Measurements from ENCODE around the gene HELQ. TPM values are rescaled to one million over a fixed set of nuclear protein-coding genes. Genes with fewer than 3 reads are reported as not detected.
"Not testable (repeated sequence)": the region's sequence is repeated elsewhere in the genome, so short reads cannot be mapped to it uniquely, and the experiment has no call there.

The HELQ gene
- polyA plus RNA-seq (ENCODE audit: insufficient read depth in 1 of 5, insufficient read length in 5 of 5, low replicate concordance in 1 of 5): 10 to 100 TPM; 20.1 to 24.6 (median 23.2) TPM
- long read RNA-seq, donor 1, transcript HELQ-202 (2 exons, 744 nt): major isoform, 8 of 233 reads
- long read RNA-seq, donor 1, partial matches to known transcripts: 50 of 233 reads
- long read RNA-seq, donor 1, other reads (novel, unspliced or antisense): 174 of 233 reads
- long read RNA-seq, donor 2, partial matches to known transcripts: 0 of 4 reads
- long read RNA-seq, donor 2, other reads (novel, unspliced or antisense): 0 of 4 reads
- long read RNA-seq, donor 3, partial matches to known transcripts: 50 of 175 reads
- long read RNA-seq, donor 3, other reads (novel, unspliced or antisense): 120 of 175 reads
- long read RNA-seq, donor 4, partial matches to known transcripts: 0 of 2 reads
- long read RNA-seq, donor 4, other reads (novel, unspliced or antisense): 0 of 2 reads
- long read RNA-seq, donor 5, transcript HELQ-202 (2 exons, 744 nt): major isoform, 5 of 13 reads
- long read RNA-seq, donor 5, partial matches to known transcripts: 6 of 13 reads
- long read RNA-seq, donor 5, other reads (novel, unspliced or antisense): 0 of 13 reads
- long read RNA-seq, donor 6, partial matches to known transcripts: 0 of 3 reads
- long read RNA-seq, donor 6, other reads (novel, unspliced or antisense): 0 of 3 reads
- long read RNA-seq, donor 7, partial matches to known transcripts: 0 of 3 reads
- long read RNA-seq, donor 7, other reads (novel, unspliced or antisense): 0 of 3 reads
- long read RNA-seq, donor 8, partial matches to known transcripts: 0 of 1 reads
- long read RNA-seq, donor 8, other reads (novel, unspliced or antisense): 0 of 1 reads

GRCh38 chr4:83455281-83456183 lies at the start of gene HELQ, which contains the start of gene MRPS18C:
TSS of gene HELQ (minus strand) at chr4:83455823. CDS start at chr4:83455693, 130 bp downstream.
TSS of gene MRPS18C (plus strand) at chr4:83456058. CDS start at chr4:83456078, 20 bp downstream.
- peak; percentile 97 to 98 for DNase-seq

- no peak for DNase-seq
Observed at GRCh38 chr4:83504996-83505395, 49.4 kb upstream of the HELQ start.

GRCh38 chr4:83504503-83504902 lies 48.9 kb upstream of the HELQ start:
- DNase-seq: no peak

- no peak for DNase-seq
Observed at GRCh38 chr4:83503974-83504373, 48.4 kb upstream of the HELQ start.

GRCh38 chr4:83501671-83502070 lies 46.0 kb upstream of the HELQ start:
- DNase-seq: not testable (repeated sequence)

GRCh38 chr4:83498187-83498586 lies 42.6 kb upstream of the HELQ start:
- no peak for DNase-seq

- not testable (repeated sequence) for DNase-seq
Observed at GRCh38 chr4:83496085-83496917, 40.7 kb upstream of the HELQ start.

GRCh38 chr4:83490876-83491450 lies 35.3 kb upstream of the HELQ start:
- no peak for DNase-seq

- DNase-seq: no peak
Observed at GRCh38 chr4:83489711-83490326, 34.2 kb upstream of the HELQ start.

- no peak for DNase-seq
Observed at GRCh38 chr4:83486457-83487129, 31.0 kb upstream of the HELQ start.

GRCh38 chr4:83484500-83485461 lies 29.2 kb upstream of the HELQ start, which contains the start of gene ABRAXAS1:
TSS of gene ABRAXAS1 (minus strand) at chr4:83485100. CDS start at chr4:83485072, 28 bp downstream.
- peak; percentile 93 to 94 for DNase-seq

- no peak for DNase-seq
Observed at GRCh38 chr4:83473966-83474365, 18.3 kb upstream of the HELQ start.

GRCh38 chr4:83473423-83473822 lies 17.8 kb upstream of the HELQ start:
- DNase-seq: no peak

GRCh38 chr4:83456184-83456501 lies 520 bp upstream of the HELQ start:
- DNase-seq: no peak

- peak; percentile 9 to 19 for DNase-seq
Observed at GRCh38 chr4:83454686-83455085, 937 bp downstream of the HELQ start.

- DNase-seq: no peak
Observed at GRCh38 chr4:83449009-83449408, 6.6 kb downstream of the HELQ start.

- no peak for DNase-seq
Observed at GRCh38 chr4:83440899-83441298, 14.7 kb downstream of the HELQ start.
